Esophagus muscularis mucosa (tissue), 4 donors: Measurements from ENCODE around the gene CNTNAP2. TPM values are rescaled to one million over a fixed set of nuclear protein-coding genes. Genes with fewer than 3 reads are reported as not detected.

ENCODE experiments used
- DNase-seq: peaks from one replicate; pipeline ENCODE4 v3.0.0-alpha.2; 2017; ENCODE audit errors: extremely low spot score
- H3K27ac ChIP-seq, 4 donors: fragments of 200-600 bp; sonication (generic); replicated peaks in 1 of 4; 1 replicate in 3 of 4; 2 replicates in 1 of 4; pipeline ENCODE4 v1.5.1; 2016 to 2019; ENCODE audit warnings: mild to moderate bottlenecking in 1 of 4
- H3K27me3 ChIP-seq, 4 donors: fragments of 200-600 bp; sonication (generic); one replicate each; pipeline versions ENCODE4 v1.5.1 to v1.6.0; 2016 to 2019
- H3K36me3 ChIP-seq, 4 donors: fragments of 200-600 bp; sonication (generic); one replicate each; pipeline ENCODE4 v1.5.1; 2016 to 2019
- H3K4me1 ChIP-seq, 4 donors: fragments of 200-600 bp; sonication (generic); one replicate each; pipeline ENCODE4 v1.5.1; 2016 to 2019
- H3K4me3 ChIP-seq, 4 donors: fragments of 200-600 bp; sonication (generic); 1 replicate in 2 of 4; 2 replicates in 2 of 4; pipeline ENCODE4 v1.5.1; 2016 to 2019; ENCODE audit warnings: mild to moderate bottlenecking in 4 of 4, moderate library complexity in 1 of 4
- H3K9me3 ChIP-seq, 4 donors: fragments of 200-600 bp; sonication (generic); 1 replicate in 3 of 4; 2 replicates in 1 of 4; pipeline ENCODE4 v1.5.1; 2016 to 2019
- EP300 ChIP-seq: sonication (generic); formaldehyde crosslinking; IDR thresholded peaks from one replicate; pipeline ENCODE4 v1.6.1; 2017; ENCODE audit warnings: antibody characterized with exemption
- POLR2A ChIP-seq: fragments of 450-650 bp; IDR thresholded peaks from one replicate; pipeline ENCODE4 v1.6.1; 2017; ENCODE audit warnings: antibody characterized with exemption, moderate library complexity, mild to moderate bottlenecking, low read depth
- POLR2AphosphoS5 ChIP-seq, 2 donors: sonication (generic); formaldehyde crosslinking; IDR thresholded peaks; one replicate each; pipeline ENCODE4 v1.6.1; 2017; ENCODE audit warnings: antibody characterized with exemption in 2 of 2
- WGBS: methylation state at CpG from one replicate; pipeline ENCODE4 v1.1.5; 2018; 5-methylcytosine and 5-hydroxymethylcytosine counted together
- intact Hi-C: fragments of 100-400 bp; cut with DNase I; formaldehyde crosslinking; loops from one replicate; pipeline ENCODE4 v1.15.1; 2023
- total RNA-seq, 4 donors: library from RNA; depleted of rRNA; stranded (reverse); fragments of >200 nt; gene quantifications; one replicate each; pipeline versions ENCODE4 v1.1.0 to v1.2.1, GENCODE V29; 2016
- TF ChIP-seq, protein P1 (sequence below), 3 experiments: fragments of 200-600 bp in 2 of 3; fragments of 450-650 bp in 1 of 3; sonication (generic) in 2 of 3; IDR thresholded peaks; one replicate each; pipeline ENCODE4 v1.5.1; 2017 to 2019; ENCODE audit warnings: antibody characterized with exemption in 3 of 3, mild to moderate bottlenecking in 2 of 3, moderate library complexity in 1 of 3

The CNTNAP2 gene
- total RNA-seq, 4 donors from 2014 or later = 1.2 to 2.9 (median 1.9) TPM

DNA sequence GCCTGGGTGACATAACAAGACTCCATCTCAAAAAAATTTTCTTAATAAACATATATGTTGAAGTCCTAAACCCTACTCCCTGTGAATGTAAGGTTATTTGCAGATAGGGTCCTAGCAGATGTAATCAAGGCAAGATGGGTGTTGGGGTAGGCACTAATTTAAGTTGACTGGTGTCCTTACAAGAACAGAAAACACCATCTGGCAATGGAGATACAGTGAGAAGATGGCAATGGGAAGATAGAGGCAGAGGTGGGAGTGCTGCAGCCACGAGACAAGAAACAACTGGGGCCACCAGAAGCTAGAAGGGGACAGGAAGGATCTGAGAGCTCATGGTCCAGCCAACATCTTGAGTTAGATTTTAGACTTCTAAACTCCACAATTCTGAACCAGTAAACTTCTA is 606.4 kb downstream of the CNTNAP2 start:
- no peaks in the 10 kb centered on the region for H3K4me1 ChIP-seq
- H3K27ac ChIP-seq = no peak overlapping the region
- no peaks in the 10 kb centered on the region for H3K36me3 ChIP-seq
- TF ChIP-seq POLR2A (no peak), POLR2AphosphoS5 (IDR thresholded peaks at IDR 0.05) (no peak), EP300 (no peak)
- TF ChIP-seq, protein P1, sequence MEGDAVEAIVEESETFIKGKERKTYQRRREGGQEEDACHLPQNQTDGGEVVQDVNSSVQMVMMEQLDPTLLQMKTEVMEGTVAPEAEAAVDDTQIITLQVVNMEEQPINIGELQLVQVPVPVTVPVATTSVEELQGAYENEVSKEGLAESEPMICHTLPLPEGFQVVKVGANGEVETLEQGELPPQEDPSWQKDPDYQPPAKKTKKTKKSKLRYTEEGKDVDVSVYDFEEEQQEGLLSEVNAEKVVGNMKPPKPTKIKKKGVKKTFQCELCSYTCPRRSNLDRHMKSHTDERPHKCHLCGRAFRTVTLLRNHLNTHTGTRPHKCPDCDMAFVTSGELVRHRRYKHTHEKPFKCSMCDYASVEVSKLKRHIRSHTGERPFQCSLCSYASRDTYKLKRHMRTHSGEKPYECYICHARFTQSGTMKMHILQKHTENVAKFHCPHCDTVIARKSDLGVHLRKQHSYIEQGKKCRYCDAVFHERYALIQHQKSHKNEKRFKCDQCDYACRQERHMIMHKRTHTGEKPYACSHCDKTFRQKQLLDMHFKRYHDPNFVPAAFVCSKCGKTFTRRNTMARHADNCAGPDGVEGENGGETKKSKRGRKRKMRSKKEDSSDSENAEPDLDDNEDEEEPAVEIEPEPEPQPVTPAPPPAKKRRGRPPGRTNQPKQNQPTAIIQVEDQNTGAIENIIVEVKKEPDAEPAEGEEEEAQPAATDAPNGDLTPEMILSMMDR (IDR thresholded peaks at IDR 0.05) = no peak
- 79% methylated on average over 1 of the region's 1 CpG for WGBS
- no peaks in the 10 kb centered on the region for H3K27me3 ChIP-seq
- intact Hi-C loops = no loop called here
- H3K9me3 ChIP-seq = no peaks in the 10 kb centered on the region
- no peak for DNase-seq
- no peak overlapping the region for H3K4me3 ChIP-seq

DNA sequence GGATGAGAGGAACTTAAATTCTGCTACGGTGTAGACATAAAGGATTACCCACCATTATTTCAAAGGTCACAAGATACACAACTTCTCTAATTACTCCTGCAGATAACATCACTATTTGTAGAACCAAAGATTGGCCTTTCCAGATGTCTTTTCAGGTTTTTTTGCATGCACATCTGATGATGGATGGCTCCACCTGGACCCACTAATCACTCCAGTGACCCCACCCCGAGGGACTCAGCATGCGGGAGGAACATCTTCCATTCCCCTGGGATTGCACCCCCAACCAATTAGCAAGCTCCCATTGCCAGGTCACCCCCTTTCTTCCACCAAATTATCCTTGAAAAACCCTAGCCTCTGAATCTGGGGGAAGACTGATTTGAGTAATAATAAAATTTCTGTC is 608.9 kb downstream of the CNTNAP2 start:
- H3K4me1 ChIP-seq = no peaks in the 10 kb centered on the region
- intact Hi-C loops = no loop called here
- H3K36me3 ChIP-seq = no peaks in the 10 kb centered on the region
- H3K9me3 ChIP-seq = no peaks in the 10 kb centered on the region
- TF ChIP-seq EP300 = no peak
- no peak for TF ChIP-seq POLR2AphosphoS5 (IDR thresholded peaks at IDR 0.05)
- TF ChIP-seq, protein P1 (IDR thresholded peaks at IDR 0.05) = no peak
- no peak for TF ChIP-seq POLR2A
- 66% methylated on average over 3 of the region's 3 CpGs for WGBS
- H3K4me3 ChIP-seq = no peak overlapping the region
- H3K27me3 ChIP-seq = no peaks in the 10 kb centered on the region
- DNase-seq = no peak
- no peak overlapping the region for H3K27ac ChIP-seq

DNA sequence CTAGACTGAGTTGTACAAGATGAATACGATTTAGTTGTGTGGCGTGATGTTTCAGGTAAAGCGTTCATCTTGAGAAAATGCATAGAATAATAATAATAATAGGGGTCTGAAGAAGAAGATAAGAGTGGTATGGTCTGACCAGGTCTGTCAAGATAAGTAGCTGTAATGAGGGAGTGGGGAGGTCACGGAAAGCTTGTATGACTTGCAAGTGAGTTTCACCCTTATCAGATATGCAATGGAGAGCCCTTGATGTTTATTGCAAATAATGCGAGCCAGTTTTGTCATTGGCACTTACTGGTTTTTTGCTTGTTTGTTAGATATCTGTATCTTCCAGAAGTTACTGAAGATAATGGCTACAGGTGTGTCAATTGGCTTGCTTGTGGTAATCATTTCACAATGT is 611.5 kb downstream of the CNTNAP2 start:
- TF ChIP-seq POLR2A (no peak), POLR2AphosphoS5 (IDR thresholded peaks at IDR 0.05) (no peak), EP300 (no peak)
- TF ChIP-seq, protein P1 (IDR thresholded peaks at IDR 0.05) = no peak
- Histone ChIP-seq H3K27ac (no peak overlapping the region), H3K9me3 (no peaks in the 10 kb centered on the region), H3K4me1 (no peaks in the 10 kb centered on the region), H3K36me3 (no peaks in the 10 kb centered on the region), H3K4me3 (no peak overlapping the region), H3K27me3 (no peaks in the 10 kb centered on the region)
- 96% methylated on average over 5 of the region's 5 CpGs for WGBS
- intact Hi-C loops = no loop called here
- DNase-seq = no peak

DNA sequence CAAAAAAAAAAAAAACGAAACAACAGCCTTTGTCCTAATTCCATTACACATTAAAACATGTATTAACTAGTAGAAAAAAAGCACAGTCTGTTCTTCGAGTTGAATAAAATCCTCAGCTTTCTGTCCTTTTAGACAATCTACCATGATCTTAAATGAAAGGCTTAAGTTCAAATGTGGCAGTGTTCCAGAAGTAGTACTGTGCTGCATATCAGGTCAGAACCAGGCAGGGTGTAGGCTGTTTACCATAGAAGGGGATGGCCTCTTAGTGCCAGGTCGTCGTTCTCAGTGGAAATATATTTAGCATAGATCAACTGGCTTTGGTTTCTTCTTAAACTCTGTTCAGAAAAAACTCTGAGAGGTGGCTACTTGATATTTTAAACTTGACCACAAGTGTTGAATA is 612.0 kb downstream of the CNTNAP2 start:
- no peak overlapping the region for H3K4me3 ChIP-seq
- no peak for TF ChIP-seq POLR2AphosphoS5 (IDR thresholded peaks at IDR 0.05)
- no peak for TF ChIP-seq EP300
- no peak for TF ChIP-seq POLR2A
- TF ChIP-seq, protein P1 (IDR thresholded peaks at IDR 0.05) = no peak
- H3K36me3 ChIP-seq = no peaks in the 10 kb centered on the region
- 71% methylated on average over 4 of the region's 4 CpGs for WGBS
- no peaks in the 10 kb centered on the region for H3K27me3 ChIP-seq
- H3K4me1 ChIP-seq = no peaks in the 10 kb centered on the region
- intact Hi-C loops = no loop called here
- H3K9me3 ChIP-seq = no peaks in the 10 kb centered on the region
- DNase-seq = no peak
- no peak overlapping the region for H3K27ac ChIP-seq

DNA sequence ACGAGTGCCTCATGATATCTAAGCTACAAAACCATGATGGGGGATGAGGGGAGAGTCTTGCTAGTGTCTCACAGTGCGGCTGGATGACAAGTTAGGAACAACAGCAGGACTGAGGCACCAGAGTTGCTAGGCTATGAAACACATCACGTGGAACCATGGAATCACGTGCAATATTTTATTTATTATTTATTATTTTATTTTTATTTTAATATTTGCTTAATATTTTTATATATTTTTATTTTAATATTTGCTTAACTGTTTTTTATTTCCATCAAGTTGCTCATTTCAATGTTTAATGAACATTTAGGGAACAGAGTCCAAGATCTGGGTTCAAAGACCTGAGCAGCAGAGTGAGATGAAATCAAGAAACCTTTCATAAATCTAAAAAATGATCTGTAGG is 614.6 kb downstream of the CNTNAP2 start:
- TF ChIP-seq POLR2AphosphoS5 (IDR thresholded peaks at IDR 0.05) (no peak), POLR2A (no peak), EP300 (no peak)
- TF ChIP-seq, protein P1 (IDR thresholded peaks at IDR 0.05) = no peak
- Histone ChIP-seq H3K27me3 (no peaks in the 10 kb centered on the region), H3K27ac (no peak overlapping the region), H3K36me3 (no peaks in the 10 kb centered on the region), H3K4me1 (no peaks in the 10 kb centered on the region), H3K4me3 (no peak overlapping the region), H3K9me3 (no peaks in the 10 kb centered on the region)
- intact Hi-C loops = no loop called here
- WGBS = 92% methylated on average over 4 of the region's 4 CpGs
- DNase-seq = no peak
